H9 (cell line): ENCODE data around the gene SCN2B. TPM values are rescaled to one million over a fixed set of nuclear protein-coding genes. Genes with fewer than 3 reads are reported as not detected.
A peak's percentile ranks its signal among the peaks of the same experiment; 100 is the strongest.

ENCODE experiments used
- DNase-seq: peaks from one replicate; pipeline ENCODE4 v3.0.0-alpha.2; 2017
- H2AFZ ChIP-seq: one replicate; pipeline ENCODE4 v1.6.1; 2013; ENCODE audit warnings: mild to moderate bottlenecking, low read length, control low read depth, moderate library complexity
- H2AK5ac ChIP-seq: 2 replicates; pipeline ENCODE4 v1.6.1; 2013; ENCODE audit warnings: low read length, control low read depth, mixed read lengths; ENCODE audit not compliant: insufficient read length
- H2BK120ac ChIP-seq: one replicate; pipeline ENCODE4 v1.6.1; 2013; ENCODE audit warnings: low read depth, mild to moderate bottlenecking, low read length, control low read depth, inconsistent platforms; ENCODE audit not compliant: poor library complexity, severe bottlenecking
- H2BK12ac ChIP-seq: 2 replicates; pipeline ENCODE4 v1.6.1; 2013; ENCODE audit warnings: low read length, control low read depth, mixed read lengths, low read depth; ENCODE audit not compliant: insufficient read length
- H2BK15ac ChIP-seq: 2 replicates; pipeline ENCODE4 v1.6.1; 2013; ENCODE audit warnings: low read depth, low read length, control low read depth
- H2BK20ac ChIP-seq: one replicate; pipeline ENCODE4 v1.6.1; 2013; ENCODE audit warnings: low read depth, mild to moderate bottlenecking, low read length, control low read depth, inconsistent platforms; ENCODE audit not compliant: poor library complexity, severe bottlenecking
- H2BK5ac ChIP-seq: 2 replicates; pipeline ENCODE4 v1.6.1; 2013; ENCODE audit warnings: low read length, control low read depth, mixed read lengths; ENCODE audit not compliant: insufficient read length
- H3K14ac ChIP-seq: 2 replicates; pipeline ENCODE4 v1.6.1; 2013; ENCODE audit warnings: low read length, control low read depth; ENCODE audit not compliant: insufficient read depth
- H3K18ac ChIP-seq: 2 replicates; pipeline ENCODE4 v1.6.1; 2013; ENCODE audit warnings: low read depth, mild to moderate bottlenecking, mixed read lengths, low read length, control low read depth; ENCODE audit not compliant: insufficient read length
- H3K23ac ChIP-seq: 2 replicates; pipeline ENCODE4 v1.6.1; 2013; ENCODE audit warnings: low read length, control low read depth, mixed read lengths, low read depth; ENCODE audit not compliant: insufficient read length
- H3K23me2 ChIP-seq: 2 replicates; pipeline ENCODE4 v1.6.1; 2013; ENCODE audit warnings: low read depth, mild to moderate bottlenecking, mixed read lengths, low read length, control low read depth; ENCODE audit not compliant: insufficient read length, poor library complexity, severe bottlenecking
- H3K27ac ChIP-seq: 2 replicates; pipeline ENCODE4 v1.5.1; 2013; ENCODE audit warnings: low read length, control low read depth, mixed read lengths, low read depth; ENCODE audit not compliant: insufficient read length
- H3K27me3 ChIP-seq: 2 replicates; pipeline ENCODE4 v1.6.1; 2013; ENCODE audit warnings: low read length, control low read depth, inconsistent platforms; ENCODE audit not compliant: insufficient read depth
- H3K4ac ChIP-seq: 2 replicates; pipeline ENCODE4 v1.6.1; 2013; ENCODE audit warnings: low read depth, mild to moderate bottlenecking, control low read depth, inconsistent platforms, low read length, moderate library complexity
- H3K4me1 ChIP-seq: 2 replicates; pipeline ENCODE4 v1.6.1; 2013; ENCODE audit warnings: low read length, control low read depth, inconsistent platforms; ENCODE audit not compliant: insufficient read depth
- H3K4me2 ChIP-seq: 2 replicates; pipeline ENCODE4 v1.6.1; 2013; ENCODE audit warnings: low read length, control low read depth, mixed read lengths; ENCODE audit not compliant: insufficient read length, insufficient read depth
- H3K56ac ChIP-seq: 2 replicates; pipeline ENCODE4 v1.6.1; 2013; ENCODE audit warnings: low read depth, mild to moderate bottlenecking, mixed read lengths, low read length, control low read depth; ENCODE audit not compliant: insufficient read length
- H3K79me1 ChIP-seq: 2 replicates; pipeline ENCODE4 v1.6.1; 2013; ENCODE audit warnings: low read depth, mild to moderate bottlenecking, moderate library complexity, low read length, control low read depth, inconsistent platforms; ENCODE audit not compliant: insufficient read depth, poor library complexity, severe bottlenecking
- H3K79me2 ChIP-seq: 2 replicates; pipeline ENCODE4 v1.6.1; 2013; ENCODE audit warnings: low read length, control low read depth, inconsistent platforms; ENCODE audit not compliant: insufficient read depth
- H3K9ac ChIP-seq: 2 replicates; pipeline ENCODE4 v1.6.1; 2013; ENCODE audit warnings: low read length, control low read depth, mixed read lengths; ENCODE audit not compliant: insufficient read length; ENCODE audit errors: extremely low read depth
- H3K9me3 ChIP-seq: one replicate; pipeline ENCODE4 v1.6.1; 2013; ENCODE audit warnings: low read depth, low read length, inconsistent platforms; ENCODE audit not compliant: control insufficient read depth
- H3T11ph ChIP-seq: one replicate; pipeline ENCODE4 v1.6.1; 2013; ENCODE audit warnings: mild to moderate bottlenecking, low read length, control low read depth, inconsistent platforms
- H4K20me1 ChIP-seq: one replicate; pipeline ENCODE4 v1.6.1; 2013; ENCODE audit not compliant: control insufficient read depth, insufficient read length, insufficient read depth
- H4K5ac ChIP-seq: 2 replicates; pipeline ENCODE4 v1.6.1; 2013; ENCODE audit warnings: low read depth, mild to moderate bottlenecking, mixed read lengths, low read length, control low read depth; ENCODE audit not compliant: insufficient read length
- H4K8ac ChIP-seq: replicated peaks from 2 replicates; pipeline ENCODE4 v1.6.1; 2013; ENCODE audit warnings: low read length, control low read depth, mixed read lengths, low read depth; ENCODE audit not compliant: insufficient read length
- H4K91ac ChIP-seq: 2 replicates; pipeline ENCODE4 v1.6.1; 2013; ENCODE audit warnings: low read depth, mild to moderate bottlenecking, moderate library complexity, mixed read lengths, low read length, control low read depth; ENCODE audit not compliant: insufficient read length
- H3K27ac Mint-ChIP-seq, 3 experiments: 2 replicates in 2 of 3; 3 replicates in 1 of 3; pipeline ENCODE4 v1.8.0; 2020 to 2021; ENCODE audit warnings: mixed read lengths in 3 of 3, mild to moderate bottlenecking in 1 of 3, moderate library complexity in 1 of 3
- H3K27me3 Mint-ChIP-seq: 2 replicates; pipeline ENCODE4 v1.8.0; 2021; ENCODE audit warnings: low read depth, mild to moderate bottlenecking, moderate library complexity, mixed read lengths
- H3K36me3 Mint-ChIP-seq, 3 experiments: 2 replicates in 2 of 3; 3 replicates in 1 of 3; pipeline ENCODE4 v1.8.0; 2020 to 2021; ENCODE audit warnings: low read depth in 3 of 3, mixed read lengths in 3 of 3; ENCODE audit not compliant: insufficient read depth in 1 of 3
- H3K4me1 Mint-ChIP-seq, 2 experiments: 2 replicates each; pipeline ENCODE4 v1.8.0; 2020; ENCODE audit warnings: mixed read lengths in 2 of 2
- H3K4me3 Mint-ChIP-seq, 2 experiments: 2 replicates in 1 of 2; 3 replicates in 1 of 2; pipeline ENCODE4 v1.8.0; 2020 to 2021; ENCODE audit warnings: mild to moderate bottlenecking in 2 of 2, mixed read lengths in 2 of 2, moderate library complexity in 1 of 2
- H3K9me3 Mint-ChIP-seq, 2 experiments: 2 replicates in 1 of 2; 3 replicates in 1 of 2; pipeline ENCODE4 v1.8.0; 2020; ENCODE audit warnings: mild to moderate bottlenecking in 2 of 2, mixed read lengths in 2 of 2, moderate library complexity in 1 of 2
- WGBS: extraction: QIAGEN DNeasy Blood & Tissue Kit; methylation state at CpG from one replicate; pipeline ENCODE4 v1.1.7; 2013; ENCODE audit warnings: missing lambda C conversion rate, low lambda C conversion rate, mixed read lengths; ENCODE audit not compliant: insufficient read length; ENCODE audit errors: extremely low coverage; 5-methylcytosine and 5-hydroxymethylcytosine counted together
- total RNA-seq: library from RNA; stranded (reverse); gene quantifications from 2 replicates; pipeline ENCODE4 v1.2.1, GENCODE V29; 2021
- TF ChIP-seq, protein P1 (sequence below): fragments of 200-600 bp; sonication (generic); conservative IDR thresholded peaks from 3 replicates; pipeline ENCODE4 v1.8.0; 2021; ENCODE audit warnings: antibody characterized with exemption, mild to moderate bottlenecking

SCN2B gene
- total RNA-seq, 1 experiment from 2014 or later, result not detected

DNA sequence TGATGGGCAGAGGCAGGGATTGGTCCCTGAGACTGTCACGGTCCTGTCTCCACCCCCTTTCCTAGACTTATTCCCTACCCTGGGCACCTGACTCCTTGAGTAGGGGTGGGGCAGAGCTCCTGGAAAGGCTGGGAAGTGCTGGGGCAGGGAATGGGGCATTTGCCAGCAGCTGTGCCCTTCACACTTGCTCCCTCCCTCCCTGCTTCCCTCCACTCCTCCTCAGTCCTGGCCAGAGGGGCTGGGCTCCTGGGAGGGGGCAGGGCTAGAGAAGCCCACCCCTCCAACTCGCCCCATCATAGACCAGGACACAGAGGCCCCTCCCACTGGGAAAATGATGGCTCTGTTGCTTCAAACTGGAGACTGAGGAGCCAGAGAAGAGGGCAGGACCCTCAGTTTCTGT is 11.6 kb downstream of the SCN2B start:
- Histone ChIP-seq H3K14ac (no peak overlapping the region), H3K4ac (no peak overlapping the region), H3T11ph (no peak overlapping the region), H3K27ac (no peak overlapping the region), H2BK12ac (no peak overlapping the region), H4K8ac (no peak overlapping the region), H4K20me1 (no peaks in the 10 kb centered on the region), H3K23me2 (no peaks in the 10 kb centered on the region), H2BK15ac (no peak overlapping the region), H3K9ac (no peak overlapping the region), H3K9me3 (no peaks in the 10 kb centered on the region), H3K4me1 (0 out of 2 replicates have a peak, but pooled peaks cover 3% of the 10 kb centered on the region), H2BK5ac (no peak overlapping the region), H2AFZ (no peak overlapping the region), H3K56ac (no peak overlapping the region), H3K4me2 (no peak overlapping the region), H3K79me1 (no peaks in the 10 kb centered on the region), H4K91ac (no peak overlapping the region), H2BK20ac (no peak overlapping the region), H2AK5ac (no peak overlapping the region), H3K27me3 (peaks cover 4% of the 10 kb centered on the region; the same call in 1 of the 2 replicates), H3K18ac (no peak overlapping the region), H3K79me2 (no peaks in the 10 kb centered on the region), H2BK120ac (no peak overlapping the region), H4K5ac (no peak overlapping the region), H3K23ac (no peak overlapping the region)
- no peak overlapping the region for H3K4me3 Mint-ChIP-seq
- WGBS, result no CpG with 5 or more reads among the region's 2 CpGs
- no peaks in the 10 kb centered on the region for H3K36me3 Mint-ChIP-seq
- H3K4me1 Mint-ChIP-seq, result peaks cover 7 to 23% of the 10 kb centered on the region in 2 experiments
- TF ChIP-seq, protein P1, sequence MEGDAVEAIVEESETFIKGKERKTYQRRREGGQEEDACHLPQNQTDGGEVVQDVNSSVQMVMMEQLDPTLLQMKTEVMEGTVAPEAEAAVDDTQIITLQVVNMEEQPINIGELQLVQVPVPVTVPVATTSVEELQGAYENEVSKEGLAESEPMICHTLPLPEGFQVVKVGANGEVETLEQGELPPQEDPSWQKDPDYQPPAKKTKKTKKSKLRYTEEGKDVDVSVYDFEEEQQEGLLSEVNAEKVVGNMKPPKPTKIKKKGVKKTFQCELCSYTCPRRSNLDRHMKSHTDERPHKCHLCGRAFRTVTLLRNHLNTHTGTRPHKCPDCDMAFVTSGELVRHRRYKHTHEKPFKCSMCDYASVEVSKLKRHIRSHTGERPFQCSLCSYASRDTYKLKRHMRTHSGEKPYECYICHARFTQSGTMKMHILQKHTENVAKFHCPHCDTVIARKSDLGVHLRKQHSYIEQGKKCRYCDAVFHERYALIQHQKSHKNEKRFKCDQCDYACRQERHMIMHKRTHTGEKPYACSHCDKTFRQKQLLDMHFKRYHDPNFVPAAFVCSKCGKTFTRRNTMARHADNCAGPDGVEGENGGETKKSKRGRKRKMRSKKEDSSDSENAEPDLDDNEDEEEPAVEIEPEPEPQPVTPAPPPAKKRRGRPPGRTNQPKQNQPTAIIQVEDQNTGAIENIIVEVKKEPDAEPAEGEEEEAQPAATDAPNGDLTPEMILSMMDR, result no peak
- H3K27me3 Mint-ChIP-seq, result peaks cover 91% of the 10 kb centered on the region
- H3K27ac Mint-ChIP-seq, result no peak overlapping the region
- H3K9me3 Mint-ChIP-seq, result no peaks in the 10 kb centered on the region
- DNase-seq, result peak; percentile 54
